Glomerular visceral epithelial cell (primary cell): ENCODE data around the gene RAB35.

Experiments used
- DNase-seq: peaks from one replicate; pipeline ENCODE4 v3.0.0-alpha.2; 2016; ENCODE audit errors: extremely low spot score

RAB35 gene

DNA sequence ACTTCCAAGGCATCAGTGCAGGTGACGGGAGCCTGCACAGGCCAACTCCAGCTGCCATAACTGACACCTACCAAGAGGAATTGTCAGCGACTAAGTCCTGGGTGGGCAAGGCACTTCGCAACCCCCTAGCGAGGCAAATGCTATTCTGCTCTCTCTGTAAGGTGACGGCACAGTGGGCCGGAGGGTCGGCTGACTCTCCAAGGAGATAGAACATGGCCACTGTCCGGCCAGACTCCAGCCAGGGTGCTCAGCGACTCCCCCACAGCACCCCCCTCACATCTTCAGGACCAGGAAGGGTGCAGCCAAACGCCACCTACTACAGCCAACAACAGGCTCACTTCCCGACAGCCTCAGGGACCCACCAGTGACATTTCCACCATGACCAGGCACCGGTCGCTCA, 13.2 kb downstream of the RAB35 start:
- no peak for DNase-seq

DNA sequence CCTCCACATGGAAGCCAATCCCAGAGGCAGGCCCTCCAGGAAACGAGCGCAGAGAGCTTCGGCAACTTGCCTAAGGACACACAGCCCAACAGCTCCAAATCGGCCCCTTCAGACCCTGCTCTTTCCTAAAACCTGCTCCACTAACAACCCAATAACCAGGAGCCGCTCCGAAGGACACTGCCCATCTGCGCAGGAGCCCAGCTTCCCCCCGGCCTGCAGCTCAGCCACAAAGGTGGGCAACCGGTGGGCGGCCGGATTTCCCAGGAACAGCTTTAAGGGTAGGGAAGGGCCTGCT, 13.6 kb downstream of the RAB35 start:
- DNase-seq = no peak

- DNase-seq = no peak
These were observed 14.1 kb downstream of the RAB35 start for GRCh38 chr12:120102189-120103043.

- no peak for DNase-seq
These were observed 14.9 kb downstream of the RAB35 start for GRCh38 chr12:120101617-120102016.

DNA sequence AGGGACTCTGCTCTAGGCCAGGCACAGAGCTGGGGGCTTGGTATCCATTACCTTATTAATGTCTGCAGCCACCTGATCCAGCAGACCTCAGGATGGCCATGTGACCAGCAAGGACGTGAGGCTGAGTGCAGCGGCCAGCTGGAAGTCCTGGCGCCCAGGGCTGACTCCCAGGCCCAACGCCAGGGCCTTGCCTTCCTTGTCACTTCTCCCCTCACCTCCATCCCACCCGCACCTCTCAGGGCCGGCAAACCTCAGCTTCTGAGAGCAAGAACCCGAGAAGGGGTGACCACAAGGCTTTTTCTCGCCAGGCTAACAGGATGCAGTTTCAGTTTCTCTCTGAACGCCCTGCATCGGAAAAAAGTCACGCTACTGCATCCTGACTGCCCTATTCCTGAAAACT, 15.4 kb downstream of the RAB35 start:
- DNase-seq = no peak

GRCh38 chr12:120100630-120101029, 15.9 kb downstream of the RAB35 start:
- no peak for DNase-seq

GRCh38 chr12:120099738-120100137, 16.8 kb downstream of the RAB35 start:
- DNase-seq = no peak

DNA sequence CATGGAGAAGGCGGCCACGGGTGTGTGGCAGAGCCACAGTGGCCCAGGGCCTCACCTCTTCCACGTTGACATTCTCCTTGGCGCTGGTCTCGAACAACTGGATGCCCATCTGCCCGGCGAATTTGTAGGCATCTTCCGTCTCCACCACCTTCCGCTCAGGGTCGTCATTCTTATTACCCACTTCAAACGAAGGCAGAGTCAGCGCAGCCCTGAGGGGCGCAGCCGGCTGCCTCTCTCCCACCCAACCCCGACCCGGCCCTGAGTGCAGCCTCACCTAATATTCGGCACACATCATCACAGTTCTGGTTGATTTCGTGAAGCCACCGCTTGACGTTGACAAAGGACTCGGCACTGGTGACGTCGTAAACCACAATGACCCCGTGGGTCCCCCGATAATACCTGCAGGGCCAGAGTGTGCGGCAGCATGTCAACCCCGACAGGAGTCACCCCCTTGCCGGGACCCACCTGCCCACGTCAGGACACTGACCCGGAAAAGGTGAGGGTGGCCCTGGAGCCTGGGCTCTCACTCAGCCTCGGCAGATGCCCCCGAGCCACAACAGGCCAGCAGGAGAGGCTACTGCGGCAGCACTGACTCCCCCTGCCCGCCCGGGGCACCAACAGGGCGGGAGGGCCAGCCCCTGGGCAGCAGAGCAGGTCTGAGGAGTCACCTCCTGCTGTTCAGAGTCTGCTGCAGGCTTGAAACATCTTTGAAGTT, 17.6 kb downstream of the RAB35 start:
- DNase-seq = no peak

DNA sequence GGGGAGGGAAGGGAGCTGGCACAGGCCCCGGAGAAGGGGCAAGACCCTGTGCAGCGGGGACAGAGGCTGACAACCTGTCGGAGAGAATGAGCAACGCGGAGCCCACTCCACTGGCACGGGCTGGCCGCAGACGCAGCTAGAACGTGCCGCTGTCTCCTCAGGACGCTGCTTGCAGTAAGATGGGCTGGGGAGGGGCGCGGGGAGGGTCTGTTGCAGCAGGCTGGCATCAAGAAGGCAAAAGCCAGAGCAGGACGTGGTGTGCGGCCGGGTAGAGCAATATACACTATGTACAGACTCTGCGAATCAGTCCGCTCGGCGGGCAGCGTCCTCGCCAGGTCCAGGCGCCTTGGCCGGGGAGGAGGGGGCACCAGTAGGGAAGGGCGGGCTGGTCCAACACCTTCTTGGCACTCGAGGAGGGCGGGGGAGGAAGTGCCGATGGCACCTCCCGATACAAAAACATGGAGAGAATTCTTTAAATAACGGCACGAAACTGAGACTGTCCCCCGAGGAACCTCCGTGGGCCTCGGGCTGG, 19.8 kb downstream of the RAB35 start:
- no peak for DNase-seq

DNA sequence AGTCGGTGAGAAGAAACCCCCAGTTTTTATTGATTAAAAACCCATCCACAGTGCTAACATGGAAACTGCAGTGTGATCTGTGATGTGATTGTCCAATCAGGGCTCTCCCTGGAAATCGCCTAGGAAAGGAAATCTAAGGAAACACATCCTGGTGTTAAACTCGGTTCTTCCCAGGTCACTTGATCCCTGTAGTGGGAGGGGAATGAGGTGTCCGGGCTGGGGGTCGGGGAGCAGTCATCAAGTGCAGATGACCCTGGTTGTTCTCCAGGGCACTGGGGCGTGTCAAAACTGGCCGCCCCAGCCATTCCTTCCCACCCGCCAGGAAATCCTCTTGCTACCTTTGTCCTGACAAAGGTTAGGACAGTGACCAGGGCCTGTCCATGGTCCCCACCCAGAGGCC, 20.8 kb downstream of the RAB35 start:
- DNase-seq = no peak

DNA sequence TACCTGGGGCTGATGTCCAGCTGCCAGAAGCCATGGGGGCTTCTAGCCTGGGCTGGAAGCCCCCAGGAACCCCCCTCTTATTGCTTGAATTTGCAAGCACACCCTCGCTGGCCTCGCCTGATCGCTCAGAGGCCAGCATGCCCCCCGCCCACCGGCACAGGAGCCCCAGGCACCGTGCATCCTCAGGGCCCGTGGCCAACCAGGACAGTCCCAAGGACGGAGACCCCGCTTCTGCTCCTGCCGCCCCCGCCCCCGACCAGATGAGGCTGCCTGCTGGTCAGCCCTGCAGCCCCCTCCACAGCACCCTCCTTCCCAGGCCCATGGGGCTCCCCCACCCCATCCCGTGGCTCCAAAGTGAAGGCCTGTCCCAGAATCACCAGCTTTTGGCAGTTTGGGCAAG, 21.2 kb downstream of the RAB35 start:
- no peak for DNase-seq

- DNase-seq = no peak
These were observed 22.1 kb downstream of the RAB35 start for GRCh38 chr12:120094485-120094884.

- DNase-seq = no peak
These were observed 22.8 kb downstream of the RAB35 start for GRCh38 chr12:120093592-120094355.

- DNase-seq = no peak
These were observed 23.3 kb downstream of the RAB35 start for GRCh38 chr12:120093336-120093591.

- DNase-seq = no peak
These were observed 23.8 kb downstream of the RAB35 start for GRCh38 chr12:120092551-120093335.

GRCh38 chr12:120091371-120092090, 25.0 kb downstream of the RAB35 start:
- DNase-seq = no peak

DNA sequence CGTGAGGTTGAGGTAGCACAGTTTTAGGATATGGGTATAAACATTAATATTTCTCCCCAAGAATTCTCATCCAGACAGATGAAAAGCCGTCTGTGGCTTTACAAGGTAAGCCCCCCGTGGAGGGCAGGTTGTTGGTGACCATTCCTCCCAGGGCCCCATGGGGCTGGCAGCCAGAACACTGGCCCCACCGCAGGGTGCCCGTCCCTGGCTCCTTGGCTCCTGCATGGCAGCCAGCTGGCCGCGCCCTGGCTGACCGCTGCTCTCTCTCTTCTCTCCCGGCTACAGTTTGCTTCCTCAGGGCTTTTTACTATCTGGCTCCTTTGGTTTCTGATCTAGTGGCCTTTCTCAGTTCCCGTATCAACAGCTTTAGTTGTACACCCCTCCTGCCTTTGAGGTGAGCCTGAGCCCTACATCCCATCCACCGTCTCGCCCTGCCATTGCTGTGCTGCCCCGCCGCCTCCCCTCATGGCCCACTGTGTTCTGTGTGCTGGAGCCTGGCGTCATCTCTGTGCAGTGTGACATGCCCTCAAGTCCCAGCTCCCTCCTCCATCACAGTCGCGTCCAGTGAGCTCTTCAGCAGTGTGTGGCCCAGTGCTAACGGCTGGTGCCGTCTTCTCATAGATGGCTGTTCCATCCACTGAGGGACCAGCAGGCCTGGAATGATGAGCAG, 25.8 kb downstream of the RAB35 start:
- no peak for DNase-seq

DNA sequence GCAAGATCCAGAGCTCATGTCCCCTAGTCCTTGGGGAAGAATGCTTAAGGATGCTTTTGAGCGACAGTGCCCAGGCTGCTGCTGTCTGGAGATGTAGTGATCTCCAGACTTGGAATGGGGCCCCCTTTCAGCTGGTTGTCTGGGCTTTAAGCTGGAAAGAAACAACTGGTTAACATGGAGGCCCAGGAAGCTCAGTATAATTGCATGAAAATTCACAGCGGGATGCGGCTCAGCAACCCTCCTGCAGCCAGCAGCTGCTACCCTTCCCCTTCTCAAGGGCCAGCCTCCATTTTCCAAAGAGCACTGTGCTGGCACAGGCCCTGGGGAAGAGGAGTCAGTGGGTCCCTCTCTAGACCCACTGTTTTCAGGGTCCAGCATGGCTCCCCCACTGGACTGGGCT, 26.3 kb downstream of the RAB35 start:
- DNase-seq = no peak

DNA sequence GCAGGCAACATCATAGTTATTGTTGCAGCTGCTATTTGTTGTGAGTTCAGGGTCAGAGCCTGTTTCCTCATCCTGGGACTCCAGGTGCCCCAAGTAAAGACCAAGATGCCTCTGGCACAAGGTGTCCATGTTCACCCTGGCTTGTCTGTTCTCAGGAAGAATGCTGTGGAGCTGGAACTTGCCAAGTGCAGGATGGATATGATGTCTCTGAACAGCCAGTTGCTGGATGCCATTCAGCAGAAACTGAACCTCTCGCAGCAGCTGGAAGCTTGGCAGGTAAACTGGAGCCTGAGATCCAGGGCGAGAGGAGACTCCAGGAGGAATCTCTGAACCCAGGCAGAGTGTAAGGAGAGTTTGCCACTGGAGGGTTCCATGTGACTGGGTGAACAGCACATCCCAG, 26.8 kb downstream of the RAB35 start:
- no peak for DNase-seq

DNA sequence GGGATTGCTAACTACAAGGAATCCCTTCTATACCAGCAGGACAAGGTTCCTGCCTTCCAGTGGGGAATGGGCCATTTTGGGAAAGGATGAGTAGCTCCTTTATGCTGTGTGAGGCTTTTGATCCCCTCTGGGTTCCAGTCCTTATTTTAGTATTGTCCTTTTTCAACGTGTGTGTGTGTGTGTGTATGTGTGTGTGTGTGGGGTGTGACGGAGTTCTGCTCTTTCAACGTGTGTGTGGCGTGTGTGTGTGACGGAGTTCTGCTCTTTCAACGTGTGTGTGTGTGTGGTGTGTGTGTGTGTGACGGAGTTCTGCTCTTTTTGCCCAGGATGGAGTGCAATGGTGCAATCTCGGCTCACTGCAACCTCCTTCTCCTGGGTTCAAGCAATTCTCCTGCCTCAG, 27.4 kb downstream of the RAB35 start:
- no peak for DNase-seq
